SJCRH30 (cell line): Measurements from ENCODE around the gene NUP85. TPM values are rescaled to one million over a fixed set of nuclear protein-coding genes. Genes with fewer than 3 reads are reported as not detected.
"Not testable (repeated sequence)": the region's sequence is repeated elsewhere in the genome, so short reads cannot be mapped to it uniquely, and the experiment has no call there.

Source experiments
- DNase-seq, 2 experiments: peaks; one replicate each; pipeline ENCODE4 v3.0.0-alpha.2; 2015 to 2020
- H3K27ac ChIP-seq: fragments of 250-450 bp; sonication (Bioruptor Pico); 2 replicates; pipeline ENCODE4 v1.5.1; 2020; ENCODE audit warnings: mild to moderate bottlenecking, moderate library complexity
- H3K27me3 ChIP-seq: fragments of 250-450 bp; sonication (Bioruptor Pico); 2 replicates; pipeline ENCODE4 v1.5.1; 2020; ENCODE audit warnings: mild to moderate bottlenecking, moderate library complexity
- H3K36me3 ChIP-seq: fragments of 250-450 bp; sonication (Bioruptor Pico); 2 replicates; pipeline ENCODE4 v1.5.1; 2020; ENCODE audit warnings: mild to moderate bottlenecking, moderate library complexity
- H3K4me1 ChIP-seq: fragments of 250-450 bp; sonication (Bioruptor Pico); 2 replicates; pipeline ENCODE4 v1.5.1; 2020; ENCODE audit warnings: mild to moderate bottlenecking, moderate library complexity
- H3K4me3 ChIP-seq: fragments of 250-450 bp; sonication (Bioruptor Pico); 2 replicates; pipeline ENCODE4 v1.5.1; 2020; ENCODE audit warnings: mild to moderate bottlenecking, moderate library complexity
- H3K9me3 ChIP-seq: fragments of 250-450 bp; sonication (Bioruptor Pico); replicated peaks from 2 replicates; pipeline ENCODE4 v1.5.1; 2020; ENCODE audit warnings: mild to moderate bottlenecking, moderate library complexity
- total RNA-seq: library from RNA; depleted of rRNA; stranded (reverse); fragments of >200 nt; shearing (Covaris generic); gene quantifications from 2 replicates; pipeline ENCODE4 v1.2.3, GENCODE V29; 2014; rRNA removed

NUP85 gene
- total RNA-seq, 1 experiment from 2014 or later, result 103 TPM

DNA sequence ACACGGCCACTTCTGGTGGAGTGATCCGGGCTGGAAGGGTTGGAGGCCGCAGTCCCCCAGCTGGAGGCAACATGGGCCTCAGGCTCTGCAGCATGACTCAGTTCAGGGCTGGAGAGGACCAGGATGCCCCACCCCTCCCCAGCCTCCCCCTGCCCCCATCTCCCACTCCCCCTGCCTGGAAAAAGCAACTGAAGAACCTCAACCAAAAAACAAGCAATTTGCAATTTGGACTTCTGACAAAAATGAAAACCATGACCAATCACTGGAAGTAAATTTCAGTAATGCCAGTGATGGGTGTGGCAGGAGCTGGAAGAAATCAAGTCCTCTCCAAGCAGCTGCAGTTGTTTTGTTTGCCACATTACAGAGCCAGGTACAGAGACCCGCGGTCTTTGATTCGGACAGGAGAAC, 72.2 kb downstream of the NUP85 start:
- Histone ChIP-seq H3K4me3 (no peak overlapping the region), H3K9me3 (no peaks in the 10 kb centered on the region), H3K27ac (peak overlapping the region; percentile 64), H3K4me1 (peaks cover 14% of the 10 kb centered on the region), H3K27me3 (no peaks in the 10 kb centered on the region), H3K36me3 (peaks cover 4% of the 10 kb centered on the region; the same call in 1 of the 2 replicates)
- DNase-seq, result peak; percentile 56 to 57

DNA sequence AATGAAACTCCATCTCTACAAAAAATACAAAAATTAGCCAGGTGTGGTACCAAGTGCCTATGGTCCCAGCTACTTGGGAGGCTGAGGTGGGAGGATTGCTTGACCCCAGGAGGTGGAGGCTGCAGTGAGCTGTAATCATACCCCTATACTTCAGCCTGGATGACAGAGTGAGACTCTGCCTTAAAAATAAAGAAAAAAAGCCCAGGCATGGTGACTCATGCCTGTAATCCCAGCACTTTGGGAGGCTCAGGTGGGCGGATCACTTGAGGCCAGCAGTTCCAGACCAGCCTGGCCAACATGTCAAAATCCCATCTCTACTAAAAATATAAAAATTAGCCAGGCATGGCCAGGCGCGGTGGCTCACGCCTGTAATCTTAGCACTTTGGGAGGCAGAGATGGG, 74.7 kb downstream of the NUP85 start:
- H3K4me1 ChIP-seq, result peaks cover 14% of the 10 kb centered on the region
- not testable (repeated sequence) for H3K36me3 ChIP-seq, H3K9me3 ChIP-seq, H3K4me3 ChIP-seq, DNase-seq, H3K27me3 ChIP-seq, H3K27ac ChIP-seq

- H3K9me3 ChIP-seq, result no peaks in the 10 kb centered on the region
- H3K36me3 ChIP-seq, result peaks cover 7% of the 10 kb centered on the region; the same call in 1 of the 2 replicates
- H3K4me3 ChIP-seq, result no peak overlapping the region
- DNase-seq, result no peak
- no peaks in the 10 kb centered on the region; the same call in 1 of the 2 replicates for H3K4me1 ChIP-seq
- no peak overlapping the region for H3K27ac ChIP-seq
- no peaks in the 10 kb centered on the region for H3K27me3 ChIP-seq
These were observed 79.6 kb downstream of the NUP85 start for GRCh38 chr17:75285123-75285522.

Other genes starting within 250 kb of the NUP85 start
- 0.71 and 1.7 TPM in 2 replicates for gene HID1, start 232.9 kb upstream of the NUP85 start, total RNA-seq
- gene CDR2L, start 218.0 kb upstream of the NUP85 start, total RNA-seq, result 10.9 and 11.3 TPM in 2 replicates
- gene MRPL58, start 193.0 kb upstream of the NUP85 start, total RNA-seq, result 39.6 and 39.8 TPM in 2 replicates
- 337 and 350 TPM in 2 replicates for gene ATP5PD, start 158.7 kb upstream of the NUP85 start, total RNA-seq
- gene KCTD2, start 158.5 kb upstream of the NUP85 start, total RNA-seq, result 34.4 and 34.5 TPM in 2 replicates
- 0.04 TPM in 1 of 2 replicates, not detected in the other for gene SLC16A5, start 117.7 kb upstream of the NUP85 start, total RNA-seq
- gene ARMC7, start 95.7 kb upstream of the NUP85 start, total RNA-seq, result 9.6 and 10.9 TPM in 2 replicates
- 34.5 and 36.0 TPM in 2 replicates for gene NT5C, start 73.9 kb upstream of the NUP85 start, total RNA-seq
- gene JPT1, start 51.2 kb upstream of the NUP85 start, total RNA-seq, result 313 and 320 TPM in 2 replicates
- gene SUMO2, start 22.7 kb upstream of the NUP85 start, total RNA-seq, result 433 and 472 TPM in 2 replicates
- gene GGA3, start 55.9 kb downstream of the NUP85 start, total RNA-seq, result 21.8 and 26.6 TPM in 2 replicates
- gene MRPS7, start 56.2 kb downstream of the NUP85 start, total RNA-seq, result 123 and 142 TPM in 2 replicates
- gene MIF4GD, start 65.6 kb downstream of the NUP85 start, total RNA-seq, result 4.4 and 5.2 TPM in 2 replicates
- 16.2 and 18.7 TPM in 2 replicates for gene SLC25A19, start 83.8 kb downstream of the NUP85 start, total RNA-seq
- 91.8 and 92.9 TPM in 2 replicates for gene GRB2, start 200.0 kb downstream of the NUP85 start, total RNA-seq